Thymus (tissue), 11 donors: ENCODE measurements around the gene YY1AP1. TPM values are rescaled to one million over a fixed set of nuclear protein-coding genes. Genes with fewer than 3 reads are reported as not detected.

Experiments
- DNase-seq, 9 donors: peaks; one replicate each; pipeline ENCODE4 v3.0.0-alpha.2; 2013; ENCODE audit warnings: low spot score in 9 of 9, low read depth in 6 of 9, missing footprints in 1 of 9
- H3K27ac ChIP-seq, 2 donors: one replicate each; pipeline ENCODE4 v1.5.1; 2013; ENCODE audit warnings: control low read depth in 1 of 2, low read depth in 1 of 2, low read length in 1 of 2, mild to moderate bottlenecking in 1 of 2, moderate library complexity in 1 of 2
- H3K27me3 ChIP-seq, 2 donors: one replicate each; pipeline ENCODE4 v1.5.1; 2013; ENCODE audit warnings: low read length in 1 of 2; ENCODE audit not compliant: control insufficient read depth in 2 of 2, insufficient read depth in 1 of 2
- H3K36me3 ChIP-seq, 2 donors: one replicate each; pipeline ENCODE4 v1.5.1; 2013; ENCODE audit warnings: low read length in 1 of 2, mild to moderate bottlenecking in 1 of 2, moderate library complexity in 1 of 2; ENCODE audit not compliant: control insufficient read depth in 2 of 2, insufficient read depth in 2 of 2
- H3K4me1 ChIP-seq, 2 donors: one replicate each; pipeline ENCODE4 v1.5.1; 2013; ENCODE audit warnings: low read length in 2 of 2; ENCODE audit not compliant: control insufficient read depth in 2 of 2, insufficient read depth in 2 of 2
- H3K4me3 ChIP-seq, 2 donors: one replicate each; pipeline ENCODE4 v1.5.1; 2013; ENCODE audit warnings: low read length in 2 of 2, control low read depth in 1 of 2, mild to moderate bottlenecking in 1 of 2
- H3K9me3 ChIP-seq, 2 donors: one replicate each; pipeline ENCODE4 v1.5.1; 2013; ENCODE audit warnings: low read length in 1 of 2, mild to moderate bottlenecking in 1 of 2; ENCODE audit not compliant: control insufficient read depth in 2 of 2, insufficient read depth in 1 of 2
- WGBS: extraction: QIAGEN DNeasy Blood & Tissue Kit; methylation state at CpG from one replicate; pipeline ENCODE4 v1.1.7; 2013; 5-methylcytosine and 5-hydroxymethylcytosine counted together
- polyA plus RNA-seq: library from polyadenylated mRNA; stranded (reverse); fragments of 200-250 nt; gene quantifications from one replicate; pipeline ENCODE4 v1.2.3, GENCODE V29; 2013
- total RNA-seq: library from RNA; stranded (reverse); fragments of 120-200 nt; gene quantifications from one replicate; pipeline ENCODE4 v1.2.4, GENCODE V29; 2013
- donor health status: healthy.

The YY1AP1 gene
- total and polyA plus RNA-seq, 2 donors = 46.0 to 109 TPM

GRCh38 chr1:155657463-155657862 is 31.1 kb downstream of the YY1AP1 start:
- H3K4me3 ChIP-seq = no peak overlapping the region
- DNase-seq = no peak
- no peaks in the 10 kb centered on the region for H3K27me3 ChIP-seq
- H3K36me3 ChIP-seq = peaks cover 36 to 41% of the 10 kb centered on the region in 2 donors
- no peak overlapping the region for H3K27ac ChIP-seq
- 95% methylated on average over 2 of the region's 2 CpGs for WGBS
- H3K4me1 ChIP-seq = no peaks in the 10 kb centered on the region
- no peaks in the 10 kb centered on the region for H3K9me3 ChIP-seq

GRCh38 chr1:155652951-155653350 is 35.6 kb downstream of the YY1AP1 start:
- Histone ChIP-seq H3K27ac (no peak overlapping the region), H3K36me3 (peaks cover 4 to 5% of the 10 kb centered on the region in 2 donors), H3K9me3 (no peaks in the 10 kb centered on the region), H3K27me3 (no peaks in the 10 kb centered on the region), H3K4me3 (no peak overlapping the region), H3K4me1 (no peaks in the 10 kb centered on the region)
- WGBS = 92% methylated on average over 3 of the region's 3 CpGs
- no peak for DNase-seq

DNA sequence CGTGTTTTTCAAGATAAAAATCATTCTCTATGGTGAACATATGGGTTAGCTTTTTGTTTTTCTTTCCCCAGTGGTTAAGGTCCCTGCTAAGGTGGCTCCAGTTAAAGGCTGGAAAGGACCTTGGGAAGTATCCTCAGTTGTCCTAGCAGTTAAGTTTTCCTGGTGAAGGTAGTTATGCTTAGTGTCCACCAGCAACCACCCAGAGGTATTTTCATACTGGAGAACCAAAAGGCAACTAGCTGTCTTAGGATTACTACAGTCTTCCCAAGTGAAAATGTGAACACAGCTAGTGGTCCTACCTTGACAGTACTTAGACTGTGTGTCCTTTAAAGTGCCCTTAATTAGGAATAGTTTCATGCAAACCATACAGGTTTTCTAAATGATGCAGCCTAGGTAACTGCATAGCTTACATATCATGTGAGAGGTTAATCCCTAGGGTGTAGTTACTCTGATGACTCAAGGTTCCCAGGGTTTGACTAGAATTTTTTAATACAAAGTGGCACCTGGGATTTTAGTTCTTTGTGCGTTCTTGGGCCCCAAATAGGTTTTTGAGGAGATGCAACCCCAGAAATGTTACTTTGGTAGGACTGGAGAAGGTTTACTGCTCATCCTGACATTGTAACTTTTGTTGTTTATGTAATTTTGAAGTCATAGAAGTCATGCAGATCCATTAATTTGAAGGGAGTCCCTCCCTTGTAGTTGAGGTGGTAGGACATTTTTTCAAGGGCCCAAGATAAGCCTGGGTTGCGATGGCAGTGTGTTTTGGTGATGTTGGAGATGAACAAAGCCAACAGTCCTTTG is 36.5 kb downstream of the YY1AP1 start:
- Histone ChIP-seq H3K27me3 (no peaks in the 10 kb centered on the region), H3K4me3 (no peak overlapping the region), H3K36me3 (no peaks in the 10 kb centered on the region), H3K9me3 (no peaks in the 10 kb centered on the region), H3K27ac (no peak overlapping the region), H3K4me1 (no peaks in the 10 kb centered on the region)
- WGBS = 71% methylated on average over 3 of the region's 3 CpGs
- DNase-seq = no peak

GRCh38 chr1:155650231-155650757 is 38.3 kb downstream of the YY1AP1 start:
- Histone ChIP-seq H3K4me1 (no peaks in the 10 kb centered on the region), H3K4me3 (no peak overlapping the region), H3K27ac (no peak overlapping the region), H3K27me3 (no peaks in the 10 kb centered on the region), H3K9me3 (no peaks in the 10 kb centered on the region), H3K36me3 (no peaks in the 10 kb centered on the region)
- 97% methylated on average over 7 of the region's 7 CpGs for WGBS
- no peak for DNase-seq

GRCh38 chr1:155649676-155650075 is 38.9 kb downstream of the YY1AP1 start:
- Histone ChIP-seq H3K4me3 (no peak overlapping the region), H3K27ac (no peak overlapping the region), H3K9me3 (no peaks in the 10 kb centered on the region), H3K36me3 (no peaks in the 10 kb centered on the region), H3K27me3 (no peaks in the 10 kb centered on the region), H3K4me1 (no peaks in the 10 kb centered on the region)
- no peak for DNase-seq

GRCh38 chr1:155648207-155649147 is 40.1 kb downstream of the YY1AP1 start:
- Histone ChIP-seq H3K27me3 (no peaks in the 10 kb centered on the region), H3K4me3 (no peak overlapping the region), H3K9me3 (no peaks in the 10 kb centered on the region), H3K36me3 (no peaks in the 10 kb centered on the region), H3K27ac (no peak overlapping the region), H3K4me1 (no peaks in the 10 kb centered on the region)
- WGBS = 65% methylated on average over 11 of the region's 11 CpGs
- peak in 1 of 9 donors; percentile 15 for DNase-seq

- 96% methylated on average over 2 of the region's 2 CpGs for WGBS
- no peak for DNase-seq
- Histone ChIP-seq H3K27ac (no peak overlapping the region), H3K4me3 (no peak overlapping the region), H3K36me3 (no peaks in the 10 kb centered on the region), H3K9me3 (peaks cover 3 to 17% of the 10 kb centered on the region in 2 donors), H3K27me3 (no peaks in the 10 kb centered on the region), H3K4me1 (no peaks in the 10 kb centered on the region)
Observed at GRCh38 chr1:155646307-155646706, 42.3 kb downstream of the YY1AP1 start.

DNA sequence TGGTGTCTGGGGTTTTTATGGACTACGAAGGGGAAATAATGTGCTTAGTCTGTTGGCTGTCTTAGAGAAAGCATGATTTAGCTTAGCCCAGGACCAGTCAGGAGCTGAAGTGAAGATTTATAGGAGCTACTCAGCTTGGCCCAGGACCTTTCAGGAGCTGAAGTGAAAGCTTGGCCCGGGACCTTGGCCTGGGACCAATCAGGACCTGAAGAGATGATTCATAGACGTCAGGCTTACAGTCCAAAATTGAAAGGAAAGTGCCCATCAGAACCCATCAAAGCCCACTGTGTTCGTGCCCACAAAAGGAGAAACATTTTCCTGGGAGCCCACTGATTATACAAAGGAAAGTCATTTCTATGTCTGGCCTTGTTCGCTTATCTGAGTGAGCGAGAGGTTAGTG is 42.9 kb downstream of the YY1AP1 start:
- Histone ChIP-seq H3K9me3 (peaks cover 3 to 17% of the 10 kb centered on the region in 2 donors), H3K36me3 (no peaks in the 10 kb centered on the region), H3K4me3 (no peak overlapping the region), H3K27me3 (no peaks in the 10 kb centered on the region), H3K4me1 (no peaks in the 10 kb centered on the region), H3K27ac (no peak overlapping the region)
- no peak for DNase-seq
- 96% methylated on average over 6 of the region's 6 CpGs for WGBS
